Astrocyte (in vitro differentiated cells and primary cell): ENCODE data around the gene PTGR3.

ENCODE experiments used
- EZH2 ChIP-seq: IDR thresholded peaks from 2 replicates; pipeline ENCODE4 v1.6.1; 2012; ENCODE audit warnings: mild to moderate bottlenecking, low read length, inconsistent platforms; ENCODE audit not compliant: insufficient read depth
- TF ChIP-seq, protein P1 (sequence below): IDR thresholded peaks from 2 replicates; pipeline ENCODE4 v1.5.1; 2011; ENCODE audit warnings: low read depth, mild to moderate bottlenecking, inconsistent platforms, low read length, moderate library complexity; ENCODE audit not compliant: insufficient read depth

DNA sequence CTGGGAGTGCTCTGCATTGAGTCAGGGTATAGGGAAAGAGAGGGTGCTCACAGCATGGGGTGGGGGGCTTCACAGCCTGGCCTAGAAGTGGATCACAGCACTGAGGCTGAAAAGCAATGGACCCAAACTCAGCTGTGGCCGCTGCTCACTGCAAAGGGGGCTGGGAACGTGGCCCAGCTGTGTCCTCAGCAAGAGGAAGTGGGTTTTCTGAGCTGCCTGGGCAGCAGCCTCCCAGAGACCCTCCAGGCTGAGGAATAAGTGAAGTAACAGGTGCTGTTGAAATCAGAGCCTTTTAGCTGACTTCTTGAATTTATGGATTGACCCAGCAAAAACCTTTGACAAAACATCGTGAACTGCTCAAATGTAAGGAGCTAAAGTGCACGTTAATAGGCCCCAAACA is 35.2 kb downstream of the PTGR3 start:
- TF ChIP-seq, protein P1, sequence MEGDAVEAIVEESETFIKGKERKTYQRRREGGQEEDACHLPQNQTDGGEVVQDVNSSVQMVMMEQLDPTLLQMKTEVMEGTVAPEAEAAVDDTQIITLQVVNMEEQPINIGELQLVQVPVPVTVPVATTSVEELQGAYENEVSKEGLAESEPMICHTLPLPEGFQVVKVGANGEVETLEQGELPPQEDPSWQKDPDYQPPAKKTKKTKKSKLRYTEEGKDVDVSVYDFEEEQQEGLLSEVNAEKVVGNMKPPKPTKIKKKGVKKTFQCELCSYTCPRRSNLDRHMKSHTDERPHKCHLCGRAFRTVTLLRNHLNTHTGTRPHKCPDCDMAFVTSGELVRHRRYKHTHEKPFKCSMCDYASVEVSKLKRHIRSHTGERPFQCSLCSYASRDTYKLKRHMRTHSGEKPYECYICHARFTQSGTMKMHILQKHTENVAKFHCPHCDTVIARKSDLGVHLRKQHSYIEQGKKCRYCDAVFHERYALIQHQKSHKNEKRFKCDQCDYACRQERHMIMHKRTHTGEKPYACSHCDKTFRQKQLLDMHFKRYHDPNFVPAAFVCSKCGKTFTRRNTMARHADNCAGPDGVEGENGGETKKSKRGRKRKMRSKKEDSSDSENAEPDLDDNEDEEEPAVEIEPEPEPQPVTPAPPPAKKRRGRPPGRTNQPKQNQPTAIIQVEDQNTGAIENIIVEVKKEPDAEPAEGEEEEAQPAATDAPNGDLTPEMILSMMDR: no peak
- TF ChIP-seq EZH2: no peak
